ENCODE results near the gene NIBAN1.

- TF ChIP-seq CTCF (IDR thresholded peaks at IDR 0.05) (no peak), POLR2A (IDR thresholded peaks at IDR 0.05) (no peak), POLR2AphosphoS5 (IDR thresholded peaks at IDR 0.05) (no peak), EP300 (IDR thresholded peaks at IDR 0.05) (no peak)
These were observed 38.1 kb downstream of the NIBAN1 start for GRCh38 chr1:184935920-184936798.

All from upper lobe of left lung (tissue), 4 donors.